Bronchial epithelial cell (primary cell): ENCODE results near the gene B4GALNT4. TPM values are rescaled to one million over a fixed set of nuclear protein-coding genes. Genes with fewer than 3 reads are reported as not detected.
"Not testable (repeated sequence)": the region's sequence is repeated elsewhere in the genome, so short reads cannot be mapped to it uniquely, and the experiment has no call there.

Experiments
- DNase-seq: peaks from one replicate; pipeline ENCODE4 v3.0.0-alpha.2; 2010; ENCODE audit warnings: low read depth
- FAIRE-seq: peaks from 2 replicates; lab custom pipeline; 2011; peaks lifted over from hg19 to GRCh38; lab: Jason Lieb, UNC
- H3K27me3 ChIP-seq: 2 replicates; pipeline ENCODE4 v1.5.1; 2011; ENCODE audit warnings: low read length; ENCODE audit not compliant: control insufficient read depth, insufficient read depth
- H3K36me3 ChIP-seq: 2 replicates; pipeline ENCODE4 v1.5.1; 2011; ENCODE audit warnings: low read length; ENCODE audit not compliant: control insufficient read depth, insufficient read depth
- H3K4me3 ChIP-seq: 2 replicates; pipeline ENCODE4 v1.5.1; 2011; ENCODE audit warnings: mild to moderate bottlenecking, low read depth, low read length, control low read depth
- CTCF ChIP-seq: IDR thresholded peaks from 2 replicates; pipeline ENCODE4 v1.5.1; 2011; ENCODE audit warnings: mild to moderate bottlenecking, moderate library complexity, low read length, control low read depth, inconsistent platforms; ENCODE audit not compliant: insufficient read depth, severe bottlenecking
- total RNA-seq: library from RNA; depleted of rRNA; stranded (reverse); fragments of >200 nt; gene quantifications from 2 replicates; pipeline ENCODE4 v1.2.1, GENCODE V29; 2014

The B4GALNT4 gene
- total RNA-seq, 1 donor from 2014 or later: 10.8 TPM

- DNase-seq (no peak), FAIRE-seq (no peak)
- TF ChIP-seq CTCF: no peak
- H3K4me3 ChIP-seq: no peak overlapping the region
- H3K27me3 ChIP-seq: peaks cover 1% of the 10 kb centered on the region
- H3K36me3 ChIP-seq: no peaks in the 10 kb centered on the region
Observed at GRCh38 chr11:342328-342727, 27.0 kb upstream of the B4GALNT4 start.

- no peak for TF ChIP-seq CTCF
- no peak for DNase-seq
- H3K27me3 ChIP-seq: peaks cover 1% of the 10 kb centered on the region
- FAIRE-seq: no peak
- H3K36me3 ChIP-seq: no peaks in the 10 kb centered on the region
- H3K4me3 ChIP-seq: no peak overlapping the region
Observed at GRCh38 chr11:344836-345578, 24.3 kb upstream of the B4GALNT4 start.

GRCh38 chr11:346529-346928, 22.8 kb upstream of the B4GALNT4 start:
- no peak overlapping the region for H3K4me3 ChIP-seq
- FAIRE-seq: no peak
- peaks cover 1% of the 10 kb centered on the region for H3K27me3 ChIP-seq
- no peak for DNase-seq
- no peak for TF ChIP-seq CTCF
- H3K36me3 ChIP-seq: no peaks in the 10 kb centered on the region

GRCh38 chr11:349270-349954, 19.9 kb upstream of the B4GALNT4 start:
- peak; percentile 97 for FAIRE-seq
- not testable (repeated sequence) for H3K27me3 ChIP-seq

GRCh38 chr11:350033-350722, 19.1 kb upstream of the B4GALNT4 start:
- not testable (repeated sequence) for DNase-seq, H3K27me3 ChIP-seq

More at GRCh38 chr11:349270-349954, 19.9 kb upstream of the B4GALNT4 start:
- not testable (repeated sequence) for DNase-seq, H3K4me3 ChIP-seq, H3K36me3 ChIP-seq

GRCh38 chr11:350723-351255, 18.5 kb upstream of the B4GALNT4 start:
- FAIRE-seq: no peak
- Histone ChIP-seq H3K4me3 (no peak overlapping the region), H3K27me3 (no peaks in the 10 kb centered on the region), H3K36me3 (no peaks in the 10 kb centered on the region)
- peak; percentile 79 for DNase-seq
- TF ChIP-seq CTCF: no peak

More at GRCh38 chr11:350033-350722, 19.1 kb upstream of the B4GALNT4 start:
- not testable (repeated sequence) for H3K36me3 ChIP-seq, H3K4me3 ChIP-seq, FAIRE-seq
